Keratinocyte (primary cell): Measurements from ENCODE around the gene AP5Z1. TPM values are rescaled to one million over a fixed set of nuclear protein-coding genes. Genes with fewer than 3 reads are reported as not detected.

ENCODE experiments used
- DNase-seq: peaks from one replicate; pipeline ENCODE4 v3.0.0-alpha.2; 2011; ENCODE audit warnings: low read depth, missing footprints, low spot score
- FAIRE-seq: peaks from 2 replicates; lab custom pipeline; 2011; peaks lifted over from hg19 to GRCh38; lab: Jason Lieb, UNC
- H2AFZ ChIP-seq: 2 replicates; pipeline ENCODE4 v1.6.0; 2012; ENCODE audit warnings: low read length, control low read depth, inconsistent platforms; ENCODE audit not compliant: control insufficient read depth
- H3K27ac ChIP-seq: 2 replicates; pipeline ENCODE4 v1.5.1; 2011; ENCODE audit warnings: low read length; ENCODE audit not compliant: control insufficient read depth, insufficient read depth
- H3K27me3 ChIP-seq: 3 replicates; pipeline ENCODE4 v1.6.0; 2011; ENCODE audit warnings: low read length; ENCODE audit not compliant: control insufficient read depth, insufficient read depth; ENCODE audit errors: extremely low read depth
- H3K36me3 ChIP-seq, 2 experiments: 2 replicates in 1 of 2; 3 replicates in 1 of 2; pipeline ENCODE4 v1.5.1; 2011; ENCODE audit warnings: low read length in 2 of 2, mild to moderate bottlenecking in 1 of 2; ENCODE audit not compliant: control insufficient read depth in 2 of 2, insufficient read depth in 2 of 2; ENCODE audit errors: extremely low read depth in 1 of 2
- H3K4me1 ChIP-seq: 3 replicates; pipeline ENCODE4 v1.5.1; 2011; ENCODE audit warnings: low read length; ENCODE audit not compliant: control insufficient read depth, insufficient read depth; ENCODE audit errors: extremely low read depth
- H3K4me2 ChIP-seq: 3 replicates; pipeline ENCODE4 v1.6.0; 2011; ENCODE audit warnings: low read depth, low read length; ENCODE audit not compliant: control insufficient read depth, insufficient read depth; ENCODE audit errors: extremely low read depth
- H3K4me3 ChIP-seq, 3 experiments: fragments of 200-600 bp in 1 of 3; sonication (generic) in 1 of 3; 2 replicates in 2 of 3; 3 replicates in 1 of 3; pipeline ENCODE4 v1.5.1; 2011 to 2016; ENCODE audit warnings: low read length in 3 of 3, mild to moderate bottlenecking in 3 of 3, control low read depth in 2 of 3, inconsistent platforms in 1 of 3, low read depth in 1 of 3, mixed read lengths in 1 of 3, mixed run types in 1 of 3, moderate library complexity in 1 of 3; ENCODE audit not compliant: control insufficient read depth in 2 of 3, insufficient read depth in 2 of 3; ENCODE audit errors: extremely low read depth in 1 of 3
- H3K79me2 ChIP-seq: 2 replicates; pipeline ENCODE4 v1.6.0; 2012; ENCODE audit warnings: low read length; ENCODE audit not compliant: control insufficient read depth, insufficient read depth
- H3K9ac ChIP-seq: 3 replicates; pipeline ENCODE4 v1.6.0; 2011; ENCODE audit warnings: low read length; ENCODE audit not compliant: control insufficient read depth, insufficient read depth; ENCODE audit errors: extremely low read depth
- H3K9me1 ChIP-seq: 3 replicates; pipeline ENCODE4 v1.6.0; 2011; ENCODE audit warnings: low read length; ENCODE audit not compliant: control insufficient read depth, insufficient read depth; ENCODE audit errors: extremely low read depth
- H3K9me3 ChIP-seq: 2 replicates; pipeline ENCODE4 v1.5.1; 2012; ENCODE audit warnings: low read depth, low read length; ENCODE audit not compliant: control insufficient read depth
- H4K20me1 ChIP-seq: 3 replicates; pipeline ENCODE4 v1.6.0; 2011; ENCODE audit warnings: low read length; ENCODE audit not compliant: control insufficient read depth, insufficient read depth; ENCODE audit errors: extremely low read depth
- EZH2 ChIP-seq: IDR thresholded peaks from one replicate; pipeline ENCODE4 v1.6.1; 2012; ENCODE audit warnings: inconsistent platforms, mild to moderate bottlenecking, low read length, moderate library complexity
- dilution Hi-C: fragments of 300-500 bp; cut with MboI; formaldehyde crosslinking; loops from one replicate; pipeline ENCODE4 v1.7.0; 2020; ENCODE audit warnings: low sequenced_read_pairs; ENCODE audit not compliant: extremely low pct_ligation_motif_present
- polyA plus RNA-seq, 5 experiments: library from polyadenylated mRNA; depleted of rRNA in 3 of 5; stranded (reverse) in 3 of 5; stranded (forward) in 1 of 5; unstranded in 1 of 5; fragments of >200 nt; gene quantifications; 1 replicate in 1 of 5; 2 replicates in 3 of 5; 3 replicates in 1 of 5; pipeline versions ENCODE4 v1.2.1 to v1.2.3, GENCODE V29; 2011 to 2012; ENCODE audit warnings: missing spikeins in 2 of 5, low read depth in 1 of 5, low replicate concordance in 1 of 5
- TF ChIP-seq, protein P1 (sequence below), 3 experiments: IDR thresholded peaks in 1 of 3; conservative IDR thresholded peaks in 1 of 3; optimal IDR thresholded peaks in 1 of 3; 2 replicates in 2 of 3; 3 replicates in 1 of 3; pipeline versions ENCODE3 to v1.5.1; 2011; ENCODE audit warnings: low read length in 3 of 3, mild to moderate bottlenecking in 3 of 3, moderate library complexity in 2 of 3, control low read depth in 1 of 3, inconsistent platforms in 1 of 3; ENCODE audit not compliant: insufficient read depth in 2 of 3; ENCODE audit errors: extremely low read depth in 1 of 3

The AP5Z1 gene
- polyA plus RNA-seq, 1 donor (not counting 4 experiments of a cell fraction or from before 2014, with no cell fraction given), result 12.6 TPM

DNA sequence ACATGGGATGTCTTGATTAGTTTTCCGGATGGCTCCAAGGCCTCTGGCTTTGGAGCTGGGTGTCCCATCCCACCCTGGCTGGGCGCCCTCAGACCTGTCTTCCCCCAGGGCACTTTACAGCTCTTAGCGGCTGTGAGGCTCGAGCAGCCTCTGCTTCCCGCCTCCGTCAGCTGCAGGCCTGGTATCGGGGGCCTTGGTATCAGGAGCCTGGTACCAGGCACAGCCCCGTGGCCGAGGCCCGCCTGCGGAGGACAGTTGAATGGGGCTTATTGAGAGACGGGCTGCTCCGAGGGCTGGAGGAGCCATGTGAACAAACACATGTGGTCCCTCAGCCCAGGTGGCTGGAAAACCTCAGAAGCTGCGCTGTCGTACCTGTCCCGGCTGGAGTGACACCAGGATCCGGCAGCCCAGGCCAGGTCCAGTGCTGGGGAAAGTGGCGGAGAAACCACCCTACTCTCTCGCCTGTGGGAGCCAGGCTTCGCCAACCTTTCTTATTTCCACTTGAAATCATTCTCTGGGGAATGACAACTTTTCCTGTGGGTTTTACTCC is 23.9 kb upstream of the AP5Z1 start:
- no peaks in the 10 kb centered on the region for H3K9me1 ChIP-seq
- H3K27me3 ChIP-seq, result no peaks in the 10 kb centered on the region
- TF ChIP-seq, protein P1, sequence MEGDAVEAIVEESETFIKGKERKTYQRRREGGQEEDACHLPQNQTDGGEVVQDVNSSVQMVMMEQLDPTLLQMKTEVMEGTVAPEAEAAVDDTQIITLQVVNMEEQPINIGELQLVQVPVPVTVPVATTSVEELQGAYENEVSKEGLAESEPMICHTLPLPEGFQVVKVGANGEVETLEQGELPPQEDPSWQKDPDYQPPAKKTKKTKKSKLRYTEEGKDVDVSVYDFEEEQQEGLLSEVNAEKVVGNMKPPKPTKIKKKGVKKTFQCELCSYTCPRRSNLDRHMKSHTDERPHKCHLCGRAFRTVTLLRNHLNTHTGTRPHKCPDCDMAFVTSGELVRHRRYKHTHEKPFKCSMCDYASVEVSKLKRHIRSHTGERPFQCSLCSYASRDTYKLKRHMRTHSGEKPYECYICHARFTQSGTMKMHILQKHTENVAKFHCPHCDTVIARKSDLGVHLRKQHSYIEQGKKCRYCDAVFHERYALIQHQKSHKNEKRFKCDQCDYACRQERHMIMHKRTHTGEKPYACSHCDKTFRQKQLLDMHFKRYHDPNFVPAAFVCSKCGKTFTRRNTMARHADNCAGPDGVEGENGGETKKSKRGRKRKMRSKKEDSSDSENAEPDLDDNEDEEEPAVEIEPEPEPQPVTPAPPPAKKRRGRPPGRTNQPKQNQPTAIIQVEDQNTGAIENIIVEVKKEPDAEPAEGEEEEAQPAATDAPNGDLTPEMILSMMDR (optimal IDR thresholded peaks at IDR 0.05 in 1 of 3, IDR thresholded peaks at IDR 0.05 in 1 of 3, conservative IDR thresholded peaks at IDR 0.05 in 1 of 3; ENCODE audit: extremely low read depth in 1 of 3, insufficient read depth in 2 of 3, low read length in 3 of 3), result no peak
- no peak for TF ChIP-seq EZH2
- H3K27ac ChIP-seq, result no peak overlapping the region
- dilution Hi-C loops, result no loop called here
- DNase-seq (no peak), FAIRE-seq (no peak)
- peaks cover 14 to 29% of the 10 kb centered on the region in 2 experiments for H3K36me3 ChIP-seq
- no peak overlapping the region for H3K4me3 ChIP-seq
- peaks cover 9% of the 10 kb centered on the region for H4K20me1 ChIP-seq
- H3K9me3 ChIP-seq, result no peaks in the 10 kb centered on the region
- H3K9ac ChIP-seq, result no peak overlapping the region
- H3K4me2 ChIP-seq, result no peak overlapping the region
- H3K4me1 ChIP-seq, result no peaks in the 10 kb centered on the region
- no peak overlapping the region for H2AFZ ChIP-seq
- H3K79me2 ChIP-seq, result peaks cover 57% of the 10 kb centered on the region

DNA sequence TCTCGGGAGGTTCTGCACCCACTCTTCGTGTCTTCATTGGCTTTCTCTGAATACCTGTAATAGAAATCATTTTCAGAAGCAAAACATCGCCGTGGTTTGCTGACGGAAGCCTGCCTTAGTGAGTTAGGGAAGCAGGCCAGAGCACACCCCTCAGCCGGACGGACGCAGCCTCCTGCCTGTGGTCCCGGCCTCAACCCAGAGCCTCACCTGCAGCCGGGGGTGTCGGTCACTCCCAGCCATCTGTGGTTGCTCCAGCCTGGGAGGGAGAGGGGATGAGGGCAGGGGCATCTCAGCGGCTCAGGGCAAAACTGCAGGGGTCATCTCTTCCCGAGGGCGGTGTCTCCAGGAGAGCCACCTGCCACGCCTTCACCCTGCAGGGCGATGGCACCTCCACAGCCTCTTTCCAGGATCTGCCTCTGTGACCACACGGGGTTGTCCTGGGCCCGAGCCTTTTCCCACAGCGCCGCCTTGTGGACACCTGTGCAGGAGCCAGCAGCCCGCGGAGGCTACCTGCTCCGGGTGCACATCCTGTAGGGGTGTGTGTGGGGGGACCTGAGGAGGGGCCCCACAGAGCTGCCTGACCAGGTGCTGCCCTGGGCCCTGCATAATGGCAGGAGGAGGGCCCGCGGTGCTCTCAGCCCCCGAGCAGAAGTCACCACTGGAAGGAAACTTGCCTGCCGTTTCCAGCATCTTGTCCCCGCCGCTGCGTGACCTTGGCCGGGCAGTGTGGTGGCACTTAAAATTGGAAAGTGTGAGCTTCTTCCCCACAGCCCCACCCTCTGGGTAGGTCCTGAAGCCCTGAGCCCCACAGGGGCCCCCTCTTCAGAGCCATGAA is 21.6 kb upstream of the AP5Z1 start:
- Histone ChIP-seq H3K27ac (no peak overlapping the region), H3K9ac (no peak overlapping the region), H3K36me3 (peaks cover 7 to 35% of the 10 kb centered on the region in 2 experiments)

More for the DNA sequence above, 21.6 kb upstream of the AP5Z1 start:
- no peak overlapping the region for H3K4me2 ChIP-seq
- TF ChIP-seq, protein P1 (optimal IDR thresholded peaks at IDR 0.05 in 1 of 3, IDR thresholded peaks at IDR 0.05 in 1 of 3, conservative IDR thresholded peaks at IDR 0.05 in 1 of 3; ENCODE audit: extremely low read depth in 1 of 3, insufficient read depth in 2 of 3, low read length in 3 of 3), result peak; percentile 77 to 99 (median 89)
- no peak for TF ChIP-seq EZH2
- H2AFZ ChIP-seq, result no peak overlapping the region
- H3K79me2 ChIP-seq, result peaks cover 35% of the 10 kb centered on the region
- no peaks in the 10 kb centered on the region for H3K9me3 ChIP-seq
- no peaks in the 10 kb centered on the region for H3K9me1 ChIP-seq
- no peaks in the 10 kb centered on the region for H3K4me1 ChIP-seq
- H4K20me1 ChIP-seq, result peaks cover 9% of the 10 kb centered on the region
- DNase-seq, result no peak
- no peak for FAIRE-seq
- dilution Hi-C loops, result no loop called here
- H3K27me3 ChIP-seq, result no peaks in the 10 kb centered on the region
- H3K4me3 ChIP-seq, result no peak overlapping the region
